GM18502 (cell line): ENCODE measurements around the gene SMC1A.
"Not testable (repeated sequence)": the region's sequence is repeated elsewhere in the genome, so short reads cannot be mapped to it uniquely, and the experiment has no call there.

Source experiments
- ATAC-seq: cut with Tn5 transposase; IDR thresholded peaks from one replicate; pipeline ENCODE4 v1.9.1; 2021; ENCODE audit warnings: mild to moderate bottlenecking; ENCODE audit not compliant: unreplicated experiment, poor library complexity

The SMC1A gene

GRCh38 chrX:53422086-53422860 is at the start of gene SMC1A:
SMC1A (minus strand) TSS chrX:53422654; CDS start chrX:53422600, 54 bp downstream.
- ATAC-seq: peak; percentile 93

GRCh38 chrX:53471346-53471745 is 48.9 kb upstream of the SMC1A start:
- no peak for ATAC-seq

GRCh38 chrX:53468659-53469058 is 46.2 kb upstream of the SMC1A start:
- ATAC-seq: not testable (repeated sequence)

- no peak for ATAC-seq
Measured at GRCh38 chrX:53458082-53458481, 35.6 kb upstream of the SMC1A start.

- no peak for ATAC-seq
Measured at GRCh38 chrX:53456254-53456653, 33.8 kb upstream of the SMC1A start.

GRCh38 chrX:53452812-53453211 is 30.4 kb upstream of the SMC1A start:
- no peak for ATAC-seq

GRCh38 chrX:53449632-53450031 is 27.2 kb upstream of the SMC1A start:
- ATAC-seq: no peak

GRCh38 chrX:53447441-53447840 is 25.0 kb upstream of the SMC1A start:
- no peak for ATAC-seq

GRCh38 chrX:53445977-53446376 is 23.5 kb upstream of the SMC1A start:
- ATAC-seq: no peak

GRCh38 chrX:53442322-53442631 is 19.8 kb upstream of the SMC1A start:
- ATAC-seq: no peak

GRCh38 chrX:53441531-53442321 is 19.3 kb upstream of the SMC1A start:
- peak; percentile 67 for ATAC-seq

GRCh38 chrX:53440621-53441517 is 18.4 kb upstream of the SMC1A start:
- ATAC-seq: no peak

GRCh38 chrX:53440101-53440500 is 17.6 kb upstream of the SMC1A start:
- no peak for ATAC-seq

- ATAC-seq: no peak
Measured at GRCh38 chrX:53438832-53439230, 16.4 kb upstream of the SMC1A start.

GRCh38 chrX:53438174-53438831 is 15.8 kb upstream of the SMC1A start:
- ATAC-seq: no peak

- no peak for ATAC-seq
Measured at GRCh38 chrX:53437206-53437605, 14.8 kb upstream of the SMC1A start.

- peak; percentile 88 for ATAC-seq
Measured at GRCh38 chrX:53435997-53436396, 13.5 kb upstream of the SMC1A start.

- ATAC-seq: peak; percentile 88
Measured at GRCh38 chrX:53433651-53434639, 11.5 kb upstream of the SMC1A start, which contains the start of gene HSD17B10. HSD17B10 (minus strand) TSS chrX:53434370; CDS start chrX:53434345, 25 bp downstream.

GRCh38 chrX:53430231-53430630 is 7.8 kb upstream of the SMC1A start:
- no peak for ATAC-seq
